K562 (cell line): ENCODE results near the gene ALG9. TPM values are rescaled to one million over a fixed set of nuclear protein-coding genes. Genes with fewer than 3 reads are reported as not detected.

Experiments
- AFF4 ChIP-seq: sonication (generic); formaldehyde crosslinking; IDR thresholded peaks from 2 replicates; pipeline ENCODE4 v1.8.0; 2023; ENCODE audit warnings: mild to moderate bottlenecking, missing genetic modification reagents
- BDP1 ChIP-seq: IDR thresholded peaks from 3 replicates; pipeline ENCODE4 v1.6.1; 2011; ENCODE audit not compliant: insufficient read length, insufficient read depth
- CCAR2 ChIP-seq: fragments of 200-400 bp; formaldehyde crosslinking; IDR thresholded peaks from 2 replicates; pipeline ENCODE4 v1.6.1; 2017; ENCODE audit warnings: mild to moderate bottlenecking, low read depth, low read length
- CHAMP1 ChIP-seq: fragments of 450-650 bp; IDR thresholded peaks from 2 replicates; pipeline ENCODE4 v1.6.1; 2016; ENCODE audit warnings: mild to moderate bottlenecking
- CTBP1 ChIP-seq: fragments of 450-650 bp; IDR thresholded peaks from 2 replicates; pipeline ENCODE4 v1.6.1; 2016; ENCODE audit warnings: borderline replicate concordance
- DACH1 ChIP-seq: fragments of 450-650 bp; IDR thresholded peaks from 2 replicates; pipeline ENCODE4 v1.6.1; 2018; ENCODE audit not compliant: partially characterized antibody
- GABPA ChIP-seq: fragments of 200-800 bp; sonication (Bioruptor generic); conservative IDR thresholded peaks from 2 replicates; pipeline ENCODE4 v1.6.1; 2016; ENCODE audit warnings: low read depth, missing genetic modification characterization, missing compliant biosample characterization
- MLX ChIP-seq, 2 experiments: fragments of 450-650 bp in 1 of 2; sonication (generic) in 1 of 2; formaldehyde crosslinking; conservative IDR thresholded peaks; 2 replicates each; pipeline versions ENCODE4 v1.4.0 to v1.8.1; 2020 to 2022; ENCODE audit warnings: mild to moderate bottlenecking in 1 of 2, missing genetic modification reagents in 1 of 2
- MNT ChIP-seq, 2 experiments: fragments of 450-650 bp; conservative IDR thresholded peaks; 2 replicates each; pipeline ENCODE4 v1.6.1; 2017; ENCODE audit warnings: mild to moderate bottlenecking in 2 of 2, moderate library complexity in 2 of 2
- POLR2AphosphoS2 ChIP-seq: IDR thresholded peaks from 2 replicates; pipeline ENCODE4 v1.6.1; 2012; ENCODE audit warnings: low read length, improper control_type of control experiment
- SMARCA5 ChIP-seq: fragments of 450-650 bp; IDR thresholded peaks from 2 replicates; pipeline ENCODE4 v1.6.1; 2016
- ZNF133 ChIP-seq: fragments of 250-450 bp; sonication (Bioruptor Pico); IDR thresholded peaks from 2 replicates; pipeline ENCODE4 v1.4.0; 2020; ENCODE audit warnings: mild to moderate bottlenecking
- ZNF263 ChIP-seq: sonication (generic); formaldehyde crosslinking; IDR thresholded peaks from 2 replicates; pipeline ENCODE4 v1.8.0; 2022; ENCODE audit warnings: mild to moderate bottlenecking, missing genetic modification reagents, borderline replicate concordance
- polyA plus RNA-seq, 8 experiments: library from polyadenylated mRNA; depleted of rRNA in 4 of 8; stranded (reverse) in 5 of 8; unstranded in 3 of 8; fragments of >200 nt; fragmentation: Nextera tagmentation in 2 of 8; fragmentation: Illumina TruSeq in 1 of 8; extraction: Ambion mirVana in 2 of 8; extraction: Trizol in 1 of 8; gene quantifications; 2 replicates each; pipeline versions ENCODE4 v1.2.1 to v1.2.3, GENCODE V29; 2011 to 2014; ENCODE audit warnings: inconsistent platforms in 1 of 8, missing spikeins in 1 of 8
- total RNA-seq, 7 experiments: library from RNA; depleted of rRNA in 6 of 7; stranded (reverse); fragments of >200 nt in 6 of 7; fragmentation: Illumina TruSeq in 2 of 7; extraction: Trizol in 2 of 7; gene quantifications; 2 replicates each; pipeline versions ENCODE4 v1.2.1 to v1.2.3, GENCODE V29; 2011 to 2021; ENCODE audit warnings: low replicate concordance in 1 of 7

Gene ALG9
- total and polyA plus RNA-seq, 9 of the 15 experiments (the other 6 are each of a cell fraction or from before 2014, with no cell fraction given): 11.5 to 40.5 (median 24.9) TPM

- peak; percentile 66; the same call in 1 of the 2 replicates for TF ChIP-seq POLR2AphosphoS2
- TF ChIP-seq CHAMP1: peak; percentile 92
- no peak for TF ChIP-seq BDP1
- TF ChIP-seq ZNF133 (CRISPR knock-in tag): no peak
- TF ChIP-seq AFF4 (CRISPR knock-in tag): peak; percentile 75
- no peak for TF ChIP-seq MLX (CRISPR knock-in tag; conservative IDR thresholded peaks at IDR 0.05)
- TF ChIP-seq MNT (conservative IDR thresholded peaks at IDR 0.05): peak; percentile 86 to 94
- TF ChIP-seq GABPA (tag): peak; percentile 97
- 0 out of 2 replicates have a peak, but pooled peaks have one; percentile 5 for TF ChIP-seq SMARCA5
- TF ChIP-seq ZNF263 (CRISPR knock-in tag): no peak
- TF ChIP-seq DACH1: no peak
- TF ChIP-seq CTBP1: peak; percentile 86; the same call in 1 of the 2 replicates
- no peak for TF ChIP-seq CCAR2
These were observed 7.7 kb upstream of the ALG9 start, which contains the start of the genes CFAP68 and FDXACB1 (continued) for GRCh38 chr11:111878849-111879636.
